Smooth muscle cell (in vitro differentiated cells): ENCODE measurements around the gene POMGNT1. TPM values are rescaled to one million over a fixed set of nuclear protein-coding genes. Genes with fewer than 3 reads are reported as not detected.
A peak's percentile ranks its signal among the peaks of the same experiment; 100 is the strongest.

Experiments used
- DNase-seq: peaks from one replicate; lab custom pipeline; 2025; ENCODE audit not compliant: unreplicated experiment; lab: John Stamatoyannopoulos, UW
- H2AFZ ChIP-seq: fragments of 200-600 bp; sonication (generic); 2 replicates; pipeline ENCODE4 v1.6.0; 2016; ENCODE audit warnings: antibody characterized with exemption, low read depth, mild to moderate bottlenecking
- H3F3A ChIP-seq: fragments of 200-600 bp; sonication (generic); 2 replicates; pipeline ENCODE4 v1.6.0; 2017; ENCODE audit warnings: antibody characterized with exemption, low read depth
- H3K27ac ChIP-seq: fragments of 200-600 bp; sonication (generic); 2 replicates; pipeline ENCODE4 v1.5.1; 2016; ENCODE audit warnings: low read depth, mild to moderate bottlenecking
- H3K27me3 ChIP-seq: fragments of 200-600 bp; sonication (generic); 2 replicates; pipeline ENCODE4 v1.6.1; 2016; ENCODE audit warnings: low read depth, mild to moderate bottlenecking
- H3K36me3 ChIP-seq: fragments of 200-600 bp; sonication (generic); 2 replicates; pipeline ENCODE4 v1.5.1; 2016; ENCODE audit warnings: low read depth
- H3K4me1 ChIP-seq: fragments of 200-600 bp; sonication (generic); 2 replicates; pipeline ENCODE4 v1.5.1; 2016; ENCODE audit warnings: low read depth
- H3K4me2 ChIP-seq: fragments of 200-600 bp; sonication (generic); 2 replicates; pipeline ENCODE4 v1.6.0; 2016; ENCODE audit warnings: mild to moderate bottlenecking
- H3K4me3 ChIP-seq: fragments of 200-600 bp; sonication (generic); 2 replicates; pipeline ENCODE4 v1.5.1; 2016; ENCODE audit warnings: mild to moderate bottlenecking
- H3K79me2 ChIP-seq: fragments of 200-600 bp; sonication (generic); 2 replicates; pipeline ENCODE4 v1.6.0; 2016; ENCODE audit warnings: low read depth, mild to moderate bottlenecking
- H3K9ac ChIP-seq: fragments of 200-600 bp; sonication (generic); 2 replicates; pipeline ENCODE4 v1.6.0; 2016; ENCODE audit warnings: low read depth
- H3K9me3 ChIP-seq: fragments of 200-600 bp; sonication (generic); replicated peaks from 2 replicates; pipeline ENCODE4 v1.5.1; 2016; ENCODE audit warnings: low read depth
- H4K20me1 ChIP-seq: fragments of 200-600 bp; sonication (generic); 2 replicates; pipeline ENCODE4 v1.6.0; 2016; ENCODE audit warnings: low read depth
- WGBS: methylation state at CpG from one replicate; pipeline ENCODE4 v1.1.7; 2016; ENCODE audit warnings: low lambda C conversion rate; 5-methylcytosine and 5-hydroxymethylcytosine counted together
- polyA plus RNA-seq: library from polyadenylated mRNA; unstranded; fragments of >200 nt; fragmentation: Nextera tagmentation; extraction: Ambion mirVana; gene quantifications from 2 replicates; pipeline ENCODE4 v1.2.1, GENCODE V29; 2016
- total RNA-seq: library from RNA; depleted of rRNA; stranded (reverse); fragments of >200 nt; gene quantifications from 2 replicates; pipeline ENCODE4 v1.2.3, GENCODE V29; 2014
- TF ChIP-seq, protein P1 (sequence below): fragments of 200-600 bp; sonication (generic); IDR thresholded peaks from 2 replicates; pipeline ENCODE4 v1.5.1; 2017; ENCODE audit warnings: borderline replicate concordance, mild to moderate bottlenecking, antibody characterized with exemption; ENCODE audit not compliant: insufficient read depth, poor library complexity, severe bottlenecking

Gene POMGNT1
- total and polyA plus RNA-seq, 2 experiments from 2014 or later, result 39.4 to 72.4 TPM

GRCh38 chr1:46180082-46180616 is 18.1 kb downstream of the POMGNT1 start:
- H3K4me3 ChIP-seq, result no peak overlapping the region
- no peaks in the 10 kb centered on the region for H4K20me1 ChIP-seq
- H3K27ac ChIP-seq, result no peak overlapping the region
- H3K9ac ChIP-seq, result no peak overlapping the region
- H3K9me3 ChIP-seq, result no peaks in the 10 kb centered on the region
- no peak for DNase-seq
- no peak overlapping the region for H3K4me2 ChIP-seq
- TF ChIP-seq, protein P1, sequence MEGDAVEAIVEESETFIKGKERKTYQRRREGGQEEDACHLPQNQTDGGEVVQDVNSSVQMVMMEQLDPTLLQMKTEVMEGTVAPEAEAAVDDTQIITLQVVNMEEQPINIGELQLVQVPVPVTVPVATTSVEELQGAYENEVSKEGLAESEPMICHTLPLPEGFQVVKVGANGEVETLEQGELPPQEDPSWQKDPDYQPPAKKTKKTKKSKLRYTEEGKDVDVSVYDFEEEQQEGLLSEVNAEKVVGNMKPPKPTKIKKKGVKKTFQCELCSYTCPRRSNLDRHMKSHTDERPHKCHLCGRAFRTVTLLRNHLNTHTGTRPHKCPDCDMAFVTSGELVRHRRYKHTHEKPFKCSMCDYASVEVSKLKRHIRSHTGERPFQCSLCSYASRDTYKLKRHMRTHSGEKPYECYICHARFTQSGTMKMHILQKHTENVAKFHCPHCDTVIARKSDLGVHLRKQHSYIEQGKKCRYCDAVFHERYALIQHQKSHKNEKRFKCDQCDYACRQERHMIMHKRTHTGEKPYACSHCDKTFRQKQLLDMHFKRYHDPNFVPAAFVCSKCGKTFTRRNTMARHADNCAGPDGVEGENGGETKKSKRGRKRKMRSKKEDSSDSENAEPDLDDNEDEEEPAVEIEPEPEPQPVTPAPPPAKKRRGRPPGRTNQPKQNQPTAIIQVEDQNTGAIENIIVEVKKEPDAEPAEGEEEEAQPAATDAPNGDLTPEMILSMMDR, result no peak
- no peaks in the 10 kb centered on the region for H3K36me3 ChIP-seq
- H3K79me2 ChIP-seq, result no peaks in the 10 kb centered on the region
- 69% methylated on average over 12 of the region's 12 CpGs for WGBS
- H3K27me3 ChIP-seq, result no peaks in the 10 kb centered on the region
- H3F3A ChIP-seq, result peaks cover 21% of the 10 kb centered on the region
- H3K4me1 ChIP-seq, result peaks cover 7% of the 10 kb centered on the region
- H2AFZ ChIP-seq, result no peak overlapping the region

DNA sequence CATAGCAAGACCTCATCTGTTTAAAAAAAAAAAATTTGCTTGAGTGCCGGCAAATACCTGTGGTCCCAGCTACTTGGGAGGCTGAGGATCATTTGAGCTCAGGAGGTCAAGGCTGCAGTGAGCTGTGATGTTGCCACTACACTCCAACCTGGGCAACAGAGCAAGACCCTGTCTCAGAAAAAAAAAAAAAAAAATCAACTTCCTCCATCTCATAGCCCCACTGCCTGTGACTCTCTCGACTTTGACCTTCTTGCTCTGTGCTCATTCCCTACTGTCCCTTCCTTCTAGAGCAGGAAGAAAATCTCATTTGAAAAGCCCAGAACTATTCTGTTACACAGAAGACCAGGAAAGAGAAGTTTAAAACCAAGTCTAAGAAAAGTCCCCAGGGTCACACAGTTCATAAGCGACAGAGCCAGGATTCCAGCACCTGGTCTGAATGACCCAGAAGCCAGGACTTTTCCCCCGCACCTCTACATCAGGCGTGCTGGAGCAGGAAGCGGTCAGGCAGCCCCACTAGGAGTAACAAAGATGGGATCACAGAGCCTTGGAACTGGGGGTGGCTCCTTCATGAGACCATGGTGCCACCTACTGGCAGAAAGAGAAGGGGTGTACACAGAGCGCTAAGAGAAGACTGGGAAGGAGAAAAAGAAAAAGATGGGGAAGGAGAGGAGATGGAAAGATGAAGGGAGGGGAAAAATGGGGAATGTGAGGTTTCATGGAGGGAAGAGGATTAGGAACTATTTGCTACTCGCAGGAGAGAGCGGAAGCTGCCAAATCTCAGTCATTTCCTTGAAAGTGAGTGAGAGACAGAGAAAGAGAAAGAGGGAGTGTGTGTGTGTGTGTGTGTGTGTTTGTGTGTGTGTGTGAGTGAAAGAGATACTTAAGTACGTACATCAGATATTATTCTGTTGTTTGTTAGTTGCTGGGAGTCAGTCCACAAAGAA is 18.8 kb downstream of the POMGNT1 start:
- H3F3A ChIP-seq, result peaks cover 19% of the 10 kb centered on the region
- H3K4me3 ChIP-seq, result no peak overlapping the region
- H3K79me2 ChIP-seq, result no peaks in the 10 kb centered on the region
- H3K9me3 ChIP-seq, result no peaks in the 10 kb centered on the region
- no peaks in the 10 kb centered on the region for H3K27me3 ChIP-seq
- no peak overlapping the region for H3K27ac ChIP-seq
- H3K9ac ChIP-seq, result no peak overlapping the region
- H4K20me1 ChIP-seq, result no peaks in the 10 kb centered on the region
- TF ChIP-seq, protein P1, result peak; percentile 85
- DNase-seq, result peak; percentile 20
- H2AFZ ChIP-seq, result peak overlapping the region; percentile 42
- no peaks in the 10 kb centered on the region for H3K36me3 ChIP-seq
- 17% methylated on average over 10 of the region's 10 CpGs for WGBS
- H3K4me1 ChIP-seq, result peaks cover 7% of the 10 kb centered on the region
- H3K4me2 ChIP-seq, result peak overlapping the region; percentile 68

- H3K4me2 ChIP-seq, result peak within 1 kb of the TSS; percentile 71
- no peaks in the 10 kb centered on the region for H3F3A ChIP-seq
- no peaks in the 10 kb centered on the region for H3K36me3 ChIP-seq
- peak within 1 kb of the TSS; percentile 86 for H3K27ac ChIP-seq
- no peak within 1 kb of the TSS for H3K9ac ChIP-seq
- no peak within 1 kb of the TSS for H2AFZ ChIP-seq
- H4K20me1 ChIP-seq, result no peaks in the 10 kb centered on the region
- TF ChIP-seq, protein P1, result no peak
- H3K27me3 ChIP-seq, result no peaks in the 10 kb centered on the region
- no peak for DNase-seq
- WGBS, result 89% methylated on average over 13 of the region's 13 CpGs
- no peaks in the 10 kb centered on the region for H3K9me3 ChIP-seq
- H3K4me1 ChIP-seq, result peaks cover 13% of the 10 kb centered on the region
- H3K79me2 ChIP-seq, result no peaks in the 10 kb centered on the region
- H3K4me3 ChIP-seq, result no peak within 1 kb of the TSS
These were observed 21.9 kb downstream of the POMGNT1 start, which contains the start of gene P3R3URF for GRCh38 chr1:46176211-46176865. Gene P3R3URF (minus strand): TSS chr1:46176488. CDS start chr1:46176471, 17 bp downstream.
